ENCODE measurements around the gene ADORA1. TPM values are rescaled to one million over a fixed set of nuclear protein-coding genes. Genes with fewer than 3 reads are reported as not detected.

The ADORA1 gene
- total and polyA plus RNA-seq, 2 donors (not counting 1 experiment from before 2014, with no cell fraction given) = not detected

DNA sequence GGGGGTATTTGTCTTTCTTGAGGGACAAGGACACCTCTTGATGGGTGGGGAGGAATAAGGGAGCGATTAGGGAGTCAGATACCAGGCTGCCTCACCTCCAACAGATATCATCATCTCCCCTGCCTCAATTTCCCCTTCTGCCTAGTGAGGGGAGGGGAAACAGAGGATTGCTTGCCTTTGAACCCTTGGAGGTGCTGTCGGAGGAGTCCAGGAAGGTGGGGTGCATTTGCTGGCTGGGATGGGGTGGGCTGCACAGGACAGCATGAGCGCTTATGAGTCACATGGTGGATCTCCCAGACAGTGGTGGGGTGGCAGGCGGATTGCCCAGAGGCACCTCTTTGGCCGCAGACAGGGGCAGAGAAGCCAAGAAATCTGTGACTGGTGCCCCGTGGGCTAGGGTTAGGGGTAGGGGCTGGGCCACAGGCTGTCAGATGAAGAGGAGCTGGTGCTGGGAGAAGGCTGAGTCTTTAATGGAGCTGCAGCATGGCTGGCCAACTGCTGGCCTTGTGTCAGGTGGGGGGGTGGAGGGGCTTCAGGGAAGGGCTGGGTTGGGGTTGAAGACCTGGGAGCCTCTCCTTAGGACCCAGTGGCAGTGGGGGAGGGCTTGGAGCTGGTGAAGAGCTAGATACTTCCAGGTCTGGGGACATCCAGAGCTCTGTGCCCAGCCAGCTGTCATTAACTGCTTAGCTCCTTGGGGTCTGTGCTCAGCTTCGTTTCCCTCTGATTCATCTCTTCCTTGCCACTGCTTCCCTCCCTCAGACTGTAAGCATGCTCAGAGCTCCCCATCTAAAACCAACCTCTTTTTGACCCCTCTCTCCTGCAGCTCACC lies 7.0 kb upstream of the ADORA1 start:
- DNase-seq (no peak), ATAC-seq (ENCODE audit: low read depth) (no peak)
- no peaks in the 10 kb centered on the region for H3K9me3 Mint-ChIP-seq (ENCODE audit: insufficient read depth)
- Histone ChIP-seq H4K20me1 (ENCODE audit: control insufficient read depth, insufficient read depth, low read length, poor library complexity, severe bottlenecking) (no peaks in the 10 kb centered on the region), H3K36me3 (replicated peaks in 1 of 2; ENCODE audit: control extremely low read depth in 1 of 2, control insufficient read depth in 1 of 2, extremely low read depth in 1 of 2, insufficient read depth in 2 of 2, low read length in 1 of 2) (no peaks in the 10 kb centered on the region), H3K9ac (ENCODE audit: low read length) (no peak overlapping the region), H3K27ac (ENCODE audit: low read length in 2 of 2) (no peak overlapping the region), H3K4me1 (ENCODE audit: control insufficient read depth in 2 of 2, insufficient read depth in 2 of 2, low read length in 2 of 2) (no peaks in the 10 kb centered on the region), H2AFZ (ENCODE audit: insufficient read depth, low read depth, low read length, poor library complexity, severe bottlenecking) (no peak overlapping the region), H3K27me3 (replicated peaks in 1 of 4; ENCODE audit: control extremely low read depth in 1 of 4, control insufficient read depth in 3 of 4, insufficient read depth in 4 of 4, low read length in 3 of 4) (peaks cover 0 to 40% (median 14%) of the 10 kb centered on the region in 4 experiments), H3K9me3 (ENCODE audit: control extremely low read depth in 1 of 3, control insufficient read depth in 2 of 3, insufficient read depth in 1 of 3, low read length in 2 of 3) (no peaks in the 10 kb centered on the region), H3K4me3 (ENCODE audit: control extremely low read depth in 1 of 5, extremely low read depth in 1 of 5, insufficient read depth in 1 of 5, low read depth in 2 of 5, low read length in 4 of 5) (no peak overlapping the region), H3K4me2 (replicated peaks; ENCODE audit: low read depth, low read length, poor library complexity, severe bottlenecking) (no peak overlapping the region), H3K79me2 (ENCODE audit: control insufficient read depth, insufficient read depth, low read length) (no peaks in the 10 kb centered on the region)
- POLR2A ChIA-PET = no interaction called here
- TF ChIP-seq, protein P1, sequence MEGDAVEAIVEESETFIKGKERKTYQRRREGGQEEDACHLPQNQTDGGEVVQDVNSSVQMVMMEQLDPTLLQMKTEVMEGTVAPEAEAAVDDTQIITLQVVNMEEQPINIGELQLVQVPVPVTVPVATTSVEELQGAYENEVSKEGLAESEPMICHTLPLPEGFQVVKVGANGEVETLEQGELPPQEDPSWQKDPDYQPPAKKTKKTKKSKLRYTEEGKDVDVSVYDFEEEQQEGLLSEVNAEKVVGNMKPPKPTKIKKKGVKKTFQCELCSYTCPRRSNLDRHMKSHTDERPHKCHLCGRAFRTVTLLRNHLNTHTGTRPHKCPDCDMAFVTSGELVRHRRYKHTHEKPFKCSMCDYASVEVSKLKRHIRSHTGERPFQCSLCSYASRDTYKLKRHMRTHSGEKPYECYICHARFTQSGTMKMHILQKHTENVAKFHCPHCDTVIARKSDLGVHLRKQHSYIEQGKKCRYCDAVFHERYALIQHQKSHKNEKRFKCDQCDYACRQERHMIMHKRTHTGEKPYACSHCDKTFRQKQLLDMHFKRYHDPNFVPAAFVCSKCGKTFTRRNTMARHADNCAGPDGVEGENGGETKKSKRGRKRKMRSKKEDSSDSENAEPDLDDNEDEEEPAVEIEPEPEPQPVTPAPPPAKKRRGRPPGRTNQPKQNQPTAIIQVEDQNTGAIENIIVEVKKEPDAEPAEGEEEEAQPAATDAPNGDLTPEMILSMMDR (IDR thresholded peaks at IDR 0.05) = no peak
- no peak overlapping the region for H3K27ac Mint-ChIP-seq
- peaks cover 80% of the 10 kb centered on the region for H3K27me3 Mint-ChIP-seq
- H3K4me1 Mint-ChIP-seq = peaks cover 5% of the 10 kb centered on the region
- intact Hi-C loops (cut with micrococcal nuclease) = no loop called here
- WGBS (ENCODE audit: insufficient coverage) = 69% methylated on average over 6 of the region's 7 CpGs
- CTCF ChIA-PET = no interaction called here
- no peak overlapping the region for H3K4me3 Mint-ChIP-seq

DNA sequence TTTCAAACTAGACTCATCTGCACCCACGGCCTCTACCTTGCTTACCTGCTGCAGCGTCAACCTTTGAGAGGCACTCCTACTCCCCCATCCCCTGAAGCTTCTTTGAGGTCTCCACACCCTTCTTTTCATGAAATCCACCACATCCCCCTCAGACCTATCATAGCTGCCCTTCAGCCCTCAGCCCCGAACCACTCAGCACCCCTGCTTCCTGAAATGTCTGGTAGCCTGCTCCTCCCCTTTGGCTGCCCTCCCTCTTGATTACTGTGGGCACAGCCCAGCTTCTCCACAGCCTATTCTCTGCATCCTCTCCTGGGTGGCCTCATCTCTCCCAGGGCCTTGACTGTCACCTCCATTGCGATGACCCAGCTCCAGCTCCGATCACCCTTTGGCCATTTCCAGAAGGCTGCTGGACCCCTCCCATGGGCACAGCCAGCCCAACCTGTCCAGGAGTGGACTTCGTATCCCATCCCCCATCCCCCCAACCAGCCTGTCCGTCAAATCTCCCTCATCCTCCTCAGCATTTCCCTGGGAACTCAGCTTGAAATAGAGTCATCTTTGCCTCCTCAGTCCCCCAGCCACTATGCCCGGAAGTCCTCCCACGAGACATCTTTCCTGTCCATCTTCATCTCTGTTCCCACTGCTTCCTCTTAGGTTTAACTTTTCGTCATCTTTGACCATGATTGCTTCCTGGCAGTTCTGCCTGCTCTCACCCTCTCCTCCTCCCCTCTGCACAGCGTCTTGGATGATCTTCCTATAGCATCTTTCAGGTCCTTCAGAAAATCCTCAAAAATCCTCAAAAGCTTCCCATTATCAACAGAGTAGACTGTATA lies 6.1 kb upstream of the ADORA1 start:
- no peaks in the 10 kb centered on the region for H3K9me3 Mint-ChIP-seq (ENCODE audit: insufficient read depth)
- ChIA-PET CTCF (no interaction called here), POLR2A (no interaction called here)
- no peak overlapping the region for H2AFZ ChIP-seq (ENCODE audit: insufficient read depth, low read depth, low read length, poor library complexity, severe bottlenecking)
- no peak overlapping the region for H3K4me2 ChIP-seq (replicated peaks; ENCODE audit: low read depth, low read length, poor library complexity, severe bottlenecking)
- peaks cover 81% of the 10 kb centered on the region for H3K27me3 Mint-ChIP-seq
- ATAC-seq (ENCODE audit: low read depth) (no peak), DNase-seq (no peak)
- no peaks in the 10 kb centered on the region for H4K20me1 ChIP-seq (ENCODE audit: control insufficient read depth, insufficient read depth, low read length, poor library complexity, severe bottlenecking)
- no peaks in the 10 kb centered on the region for H3K79me2 ChIP-seq (ENCODE audit: control insufficient read depth, insufficient read depth, low read length)
- H3K9me3 ChIP-seq (ENCODE audit: control extremely low read depth in 1 of 3, control insufficient read depth in 2 of 3, insufficient read depth in 1 of 3, low read length in 2 of 3) = no peaks in the 10 kb centered on the region
- H3K27ac Mint-ChIP-seq = no peak overlapping the region
- WGBS (ENCODE audit: insufficient coverage) = 37% methylated on average over 11 of the region's 11 CpGs
- no peaks in the 10 kb centered on the region for H3K4me1 ChIP-seq (ENCODE audit: control insufficient read depth in 2 of 2, insufficient read depth in 2 of 2, low read length in 2 of 2)
- H3K27ac ChIP-seq (ENCODE audit: low read length in 2 of 2) = no peak overlapping the region
- TF ChIP-seq EZH2 (IDR thresholded peaks at IDR 0.05; ENCODE audit: borderline replicate concordance, insufficient read depth, low read depth, low read length, poor library complexity, severe bottlenecking) = no peak
- TF ChIP-seq, protein P1 (IDR thresholded peaks at IDR 0.05) = no peak
- H3K36me3 ChIP-seq (replicated peaks in 1 of 2; ENCODE audit: control extremely low read depth in 1 of 2, control insufficient read depth in 1 of 2, extremely low read depth in 1 of 2, insufficient read depth in 2 of 2, low read length in 1 of 2) = no peaks in the 10 kb centered on the region
- intact Hi-C loops (cut with micrococcal nuclease) = no loop called here
- no peak overlapping the region for H3K4me3 Mint-ChIP-seq
- no peak overlapping the region for H3K9ac ChIP-seq (ENCODE audit: low read length)
- H3K4me3 ChIP-seq (ENCODE audit: control extremely low read depth in 1 of 5, extremely low read depth in 1 of 5, insufficient read depth in 1 of 5, low read depth in 2 of 5, low read length in 4 of 5) = no peak overlapping the region
- peaks cover 0 to 40% (median 15%) of the 10 kb centered on the region in 4 experiments for H3K27me3 ChIP-seq (replicated peaks in 1 of 4; ENCODE audit: control extremely low read depth in 1 of 4, control insufficient read depth in 3 of 4, insufficient read depth in 4 of 4, low read length in 3 of 4)
- H3K4me1 Mint-ChIP-seq = peaks cover 5% of the 10 kb centered on the region

All from B cell (primary cell).